ENCODE results near the gene RAB3A. TPM values are rescaled to one million over a fixed set of nuclear protein-coding genes. Genes with fewer than 3 reads are reported as not detected.

Gene RAB3A
- total and polyA plus RNA-seq, 2 experiments from 2014 or later, result 1.4 to 1.9 TPM

GRCh38 chr19:18190278-18190677, 13.6 kb downstream of the RAB3A start:
- Histone ChIP-seq H3K4me1 (ENCODE audit: insufficient read depth) (peaks cover 5% of the 10 kb centered on the region; the same call in 1 of the 2 replicates), H3K4me2 (ENCODE audit: unreplicated experiment) (no peak overlapping the region), H3K36me3 (ENCODE audit: low read depth) (no peaks in the 10 kb centered on the region), H3K27me3 (replicated peaks; ENCODE audit: insufficient read depth) (no peaks in the 10 kb centered on the region), H3K4me3 (no peak overlapping the region), H2AFZ (no peak overlapping the region), H3K9me3 (ENCODE audit: low read depth) (no peaks in the 10 kb centered on the region), H4K20me1 (ENCODE audit: insufficient read depth) (no peaks in the 10 kb centered on the region), H3K27ac (no peak overlapping the region), H3K9me2 (ENCODE audit: insufficient read depth) (no peaks in the 10 kb centered on the region), H3K9ac (no peak overlapping the region), H3F3A (ENCODE audit: insufficient read depth) (peaks cover 11% of the 10 kb centered on the region), H3K79me2 (ENCODE audit: insufficient read depth) (no peaks in the 10 kb centered on the region)
- no peak for DNase-seq
- TF ChIP-seq EZH2 (IDR thresholded peaks at IDR 0.05; ENCODE audit: insufficient read depth, poor library complexity, severe bottlenecking), result no peak
- TF ChIP-seq EZH2phosphoT487 (IDR thresholded peaks at IDR 0.05; ENCODE audit: insufficient read depth, low read depth), result no peak
- WGBS, 2 experiments (ENCODE audit: low coverage in 1 of 2, low lambda C conversion rate in 2 of 2, missing lambda C conversion rate in 2 of 2), result 63 to 70% methylated on average over 4 of the region's 4 CpGs
- in situ Hi-C loops (cut with MboI), result no loop called here

- WGBS, 2 experiments (ENCODE audit: low coverage in 1 of 2, low lambda C conversion rate in 2 of 2, missing lambda C conversion rate in 2 of 2), result 52 to 55% methylated on average over 6 of the region's 6 CpGs
- in situ Hi-C loops (cut with MboI), result no loop called here
- H3K9ac ChIP-seq, result no peak overlapping the region
These were observed 18.3 kb downstream of the RAB3A start for GRCh38 chr19:18185538-18185937.

GRCh38 chr19:18183529-18183928, 20.3 kb downstream of the RAB3A start:
- no peak for DNase-seq
- no peaks in the 10 kb centered on the region for H3F3A ChIP-seq (ENCODE audit: insufficient read depth)
- no peak for TF ChIP-seq EZH2phosphoT487 (IDR thresholded peaks at IDR 0.05; ENCODE audit: insufficient read depth, low read depth)
- TF ChIP-seq EZH2 (IDR thresholded peaks at IDR 0.05; ENCODE audit: insufficient read depth, poor library complexity, severe bottlenecking), result no peak
- H2AFZ ChIP-seq, result no peak overlapping the region
- no peaks in the 10 kb centered on the region for H3K9me2 ChIP-seq (ENCODE audit: insufficient read depth)
- no peaks in the 10 kb centered on the region for H3K9me3 ChIP-seq (ENCODE audit: low read depth)
- no peak overlapping the region for H3K4me3 ChIP-seq
- no peaks in the 10 kb centered on the region for H3K4me1 ChIP-seq (ENCODE audit: insufficient read depth)
- H3K27ac ChIP-seq, result no peak overlapping the region
- H3K9ac ChIP-seq, result no peak overlapping the region
- no peaks in the 10 kb centered on the region for H3K36me3 ChIP-seq (ENCODE audit: low read depth)
- H4K20me1 ChIP-seq (ENCODE audit: insufficient read depth), result no peaks in the 10 kb centered on the region
- H3K4me2 ChIP-seq (ENCODE audit: unreplicated experiment), result no peak overlapping the region
- in situ Hi-C loops (cut with MboI), result no loop called here
- no peaks in the 10 kb centered on the region for H3K27me3 ChIP-seq (replicated peaks; ENCODE audit: insufficient read depth)
- no peaks in the 10 kb centered on the region for H3K79me2 ChIP-seq (ENCODE audit: insufficient read depth)

More at GRCh38 chr19:18185538-18185937, 18.3 kb downstream of the RAB3A start:
- no peaks in the 10 kb centered on the region for H4K20me1 ChIP-seq (ENCODE audit: insufficient read depth)
- no peak overlapping the region for H3K4me3 ChIP-seq
- no peak overlapping the region for H3K4me2 ChIP-seq (ENCODE audit: unreplicated experiment)
- H2AFZ ChIP-seq, result no peak overlapping the region
- H3K9me3 ChIP-seq (ENCODE audit: low read depth), result no peaks in the 10 kb centered on the region
- no peak overlapping the region for H3K27ac ChIP-seq
- DNase-seq, result no peak
- no peaks in the 10 kb centered on the region for H3K9me2 ChIP-seq (ENCODE audit: insufficient read depth)
- no peaks in the 10 kb centered on the region for H3K79me2 ChIP-seq (ENCODE audit: insufficient read depth)
- H3K4me1 ChIP-seq (ENCODE audit: insufficient read depth), result no peaks in the 10 kb centered on the region
- no peaks in the 10 kb centered on the region for H3K36me3 ChIP-seq (ENCODE audit: low read depth)
- TF ChIP-seq EZH2phosphoT487 (IDR thresholded peaks at IDR 0.05; ENCODE audit: insufficient read depth, low read depth) (no peak), EZH2 (IDR thresholded peaks at IDR 0.05; ENCODE audit: insufficient read depth, poor library complexity, severe bottlenecking) (no peak)
- no peaks in the 10 kb centered on the region for H3F3A ChIP-seq (ENCODE audit: insufficient read depth)
- no peaks in the 10 kb centered on the region for H3K27me3 ChIP-seq (replicated peaks; ENCODE audit: insufficient read depth)

- 93 to 97% methylated on average over 5 of the region's 5 CpGs for WGBS, 2 experiments (ENCODE audit: low coverage in 1 of 2, low lambda C conversion rate in 2 of 2, missing lambda C conversion rate in 2 of 2)
- no peaks in the 10 kb centered on the region for H3K27me3 ChIP-seq (replicated peaks; ENCODE audit: insufficient read depth)
- DNase-seq, result no peak
These were observed 23.9 kb downstream of the RAB3A start for GRCh38 chr19:18179957-18180356.

More at GRCh38 chr19:18179957-18180356, 23.9 kb downstream of the RAB3A start:
- Histone ChIP-seq H3K4me1 (ENCODE audit: insufficient read depth) (no peaks in the 10 kb centered on the region), H2AFZ (no peak overlapping the region), H3K9me3 (ENCODE audit: low read depth) (no peaks in the 10 kb centered on the region), H3K4me2 (ENCODE audit: unreplicated experiment) (no peak overlapping the region), H3K9me2 (ENCODE audit: insufficient read depth) (no peaks in the 10 kb centered on the region), H3K9ac (no peak overlapping the region), H3K27ac (no peak overlapping the region), H3K79me2 (ENCODE audit: insufficient read depth) (no peaks in the 10 kb centered on the region), H3F3A (ENCODE audit: insufficient read depth) (no peaks in the 10 kb centered on the region), H3K4me3 (no peak overlapping the region), H4K20me1 (ENCODE audit: insufficient read depth) (no peaks in the 10 kb centered on the region), H3K36me3 (ENCODE audit: low read depth) (no peaks in the 10 kb centered on the region)
- in situ Hi-C loops (cut with MboI), result no loop called here
- no peak for TF ChIP-seq EZH2 (IDR thresholded peaks at IDR 0.05; ENCODE audit: insufficient read depth, poor library complexity, severe bottlenecking)
- no peak for TF ChIP-seq EZH2phosphoT487 (IDR thresholded peaks at IDR 0.05; ENCODE audit: insufficient read depth, low read depth)

All from GM23248 (cell line).